ENCODE data around the gene NRAP. TPM values are rescaled to one million over a fixed set of nuclear protein-coding genes. Genes with fewer than 3 reads are reported as not detected.

NRAP gene
- total and polyA plus RNA-seq, 2 donors (not counting 3 experiments of a cell fraction or from before 2014, with no cell fraction given): not detected

GRCh38 chr10:113562704-113563103 is 101.1 kb downstream of the NRAP start:
- FAIRE-seq: no peak
- H3K4me2 ChIP-seq (ENCODE audit: insufficient read depth, low read length): peak overlapping the region; percentile 75
- intact Hi-C loops (cut with micrococcal nuclease): loop anchor here (1.0 to 10.0 kb wide), 8 partner anchors 41 to 1087 kb away; partner anchors contain the start of gene TCF7L2

More at GRCh38 chr10:113562704-113563103, 101.1 kb downstream of the NRAP start:
- POLR2A ChIA-PET: no interaction called here
- Histone ChIP-seq H3K4me1 (ENCODE audit: control insufficient read depth, extremely low read depth, insufficient read depth, low read length) (peaks cover 12% of the 10 kb centered on the region), H3K9me1 (replicated peaks; ENCODE audit: control insufficient read depth, extremely low read depth, insufficient read depth, low read length) (no peaks in the 10 kb centered on the region), H3K27me3 (ENCODE audit: control insufficient read depth in 2 of 2, insufficient read depth in 2 of 2, low read length in 2 of 2) (no peaks in the 10 kb centered on the region), H3K4me3 (replicated peaks in 1 of 3; ENCODE audit: insufficient read depth in 1 of 3, low read depth in 1 of 3, low read length in 3 of 3) (no peak overlapping the region), H4K20me1 (replicated peaks; ENCODE audit: control insufficient read depth, extremely low read depth, insufficient read depth, low read length) (no peaks in the 10 kb centered on the region), H3K9me3 (replicated peaks; ENCODE audit: control insufficient read depth, insufficient read depth, low read length) (no peaks in the 10 kb centered on the region), H3K9ac (replicated peaks; ENCODE audit: extremely low read depth, insufficient read depth, low read length) (no peak overlapping the region), H3K27ac (ENCODE audit: insufficient read depth, low read depth, low read length) (no peak overlapping the region), H3K36me3 (ENCODE audit: control insufficient read depth in 2 of 2, extremely low read depth in 1 of 2, insufficient read depth in 2 of 2, low read length in 2 of 2) (no peaks in the 10 kb centered on the region), H2AFZ (ENCODE audit: low read depth, low read length) (peak overlapping the region; percentile 70), H3K79me2 (ENCODE audit: control insufficient read depth, insufficient read depth, low read length) (no peaks in the 10 kb centered on the region)
- BruUV-seq (replicated peaks): no TSS peak
- CTCF ChIA-PET: interaction anchor here (0.6 to 3.0 kb wide), 35 partner anchors 8 to 1090 kb away, joined by 3 to 38 read pairs (median 5); no protein-coding TSS in a partner anchor
- no peak for DNase-seq (ENCODE audit: low read depth, low spot score)
- dilution Hi-C loops (cut with MboI; ENCODE audit: extremely low pct_ligation_motif_present, low sequenced_read_pairs): no loop called here
- TF ChIP-seq MYC (IDR thresholded peaks at IDR 0.05; ENCODE audit: low read depth, low read length) (no peak), GATA2 (IDR thresholded peaks at IDR 0.05; ENCODE audit: insufficient read depth, insufficient read length, low read depth, low read length) (no peak), EZH2 (IDR thresholded peaks at IDR 0.05; ENCODE audit: borderline replicate concordance, low read depth, low read length, severe bottlenecking) (no peak), MAX (IDR thresholded peaks at IDR 0.05; ENCODE audit: insufficient read depth, insufficient read length) (no peak), CTCF (IDR thresholded peaks at IDR 0.05; ENCODE audit: extremely low read depth in 1 of 2, insufficient read depth in 1 of 2, low read depth in 1 of 2, low read length in 2 of 2) (no peak), POLR2AphosphoS5 (IDR thresholded peaks at IDR 0.05; ENCODE audit: insufficient read depth, low read depth, low read length) (no peak), FOS (IDR thresholded peaks at IDR 0.05; ENCODE audit: borderline replicate concordance, insufficient read depth, low read length) (no peak)

Measured in endothelial cell of umbilical vein (primary cell).